Large intestine (tissue), 3 donors: ENCODE data around the gene ANGPTL4. TPM values are rescaled to one million over a fixed set of nuclear protein-coding genes. Genes with fewer than 3 reads are reported as not detected.
A peak's percentile ranks its signal among the peaks of the same experiment; 100 is the strongest.
"Not testable (repeated sequence)": the region's sequence is repeated elsewhere in the genome, so short reads cannot be mapped to it uniquely, and the experiment has no call there.

Experiments
- DNase-seq, 2 donors: peaks; one replicate each; pipeline versions ENCODE4 v3.0.0 to v3.0.0-alpha.2; 2013
- H3K27ac ChIP-seq: one replicate; pipeline ENCODE4 v1.5.1; 2013; ENCODE audit warnings: low read length
- H3K27me3 ChIP-seq: 2 replicates; pipeline ENCODE4 v1.6.1; 2013; ENCODE audit warnings: low read length; ENCODE audit not compliant: control insufficient read depth, insufficient read depth
- H3K36me3 ChIP-seq: 2 replicates; pipeline ENCODE4 v1.6.1; 2013; ENCODE audit warnings: low read length; ENCODE audit not compliant: control insufficient read depth, insufficient read depth
- H3K4me1 ChIP-seq: one replicate; pipeline ENCODE4 v1.6.1; 2013; ENCODE audit warnings: low read length; ENCODE audit not compliant: control insufficient read depth, insufficient read depth
- H3K4me3 ChIP-seq: one replicate; pipeline ENCODE4 v1.5.1; 2013; ENCODE audit warnings: low read length
- H3K9me3 ChIP-seq: one replicate; pipeline ENCODE4 v1.6.1; 2013; ENCODE audit warnings: mild to moderate bottlenecking, low read depth, low read length, moderate library complexity; ENCODE audit not compliant: control insufficient read depth
- WGBS: methylation state at CpG from one replicate; pipeline ENCODE4 v1.1.5; 2013; ENCODE audit warnings: low lambda C conversion rate; ENCODE audit not compliant: insufficient coverage; 5-methylcytosine and 5-hydroxymethylcytosine counted together
- polyA plus RNA-seq: library from polyadenylated mRNA; unstranded; fragments of 120-200 nt; gene quantifications from one replicate; pipeline ENCODE4 v1.2.1, GENCODE V29; 2013

Gene ANGPTL4
- polyA plus RNA-seq, 1 donor, result 0.97 TPM

DNA sequence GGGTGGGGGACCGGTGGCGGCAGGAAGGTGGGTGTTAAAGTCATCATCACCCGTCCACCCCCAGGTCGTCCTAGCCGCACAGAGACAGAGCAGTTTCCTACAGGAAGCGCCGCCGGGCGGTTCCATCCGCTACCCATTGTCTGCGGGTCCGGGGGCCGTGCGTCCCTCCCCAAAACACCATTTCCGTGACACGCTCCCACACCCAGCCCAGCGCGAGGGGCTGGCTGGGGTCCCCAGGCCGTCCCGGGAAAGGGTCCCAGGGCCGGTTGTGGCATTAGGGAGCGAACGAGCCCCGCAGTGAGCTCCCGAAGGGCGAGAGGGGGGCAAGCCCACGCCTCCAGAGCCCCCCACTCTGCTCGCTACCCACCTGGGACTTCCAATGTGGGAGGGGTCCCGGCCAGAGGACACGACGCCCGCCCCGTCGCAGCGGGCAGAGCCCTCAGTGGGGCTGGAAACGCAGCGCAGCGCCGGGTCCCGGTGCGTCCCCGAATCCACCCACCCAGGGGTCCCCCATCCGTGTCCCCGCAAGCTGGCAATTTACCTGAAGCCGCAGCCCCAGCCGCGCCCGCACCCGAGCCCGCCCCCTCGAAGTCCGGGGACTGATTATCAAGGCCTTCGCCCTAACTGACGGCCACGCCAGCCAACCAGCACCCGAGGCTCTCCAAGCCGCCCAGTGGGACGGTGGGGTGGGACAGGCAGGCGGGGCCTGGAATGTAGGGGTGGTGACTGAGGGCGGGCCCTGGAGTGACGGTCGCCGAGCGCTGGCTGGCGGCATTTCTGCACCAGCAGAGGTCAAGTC, 21.1 kb upstream of the ANGPTL4 start, which contains the start of gene KANK3:
Gene KANK3, minus strand, starts transcription at position 579 of the 799 bp plus-strand sequence. CDS start 5,434 bp downstream, outside the sequence.
- WGBS, result no CpG with 5 or more reads among the region's 65 CpGs
- Histone ChIP-seq H3K27ac (no peak within 1 kb of the TSS), H3K4me3 (peak within 1 kb of the TSS; percentile 36), H3K27me3 (peaks cover 52% of the 10 kb centered on the region), H3K4me1 (peaks cover 4% of the 10 kb centered on the region), H3K9me3 (peaks cover 5% of the 10 kb centered on the region), H3K36me3 (no peaks in the 10 kb centered on the region)
- DNase-seq, result peak; percentile 89 to 93

DNA sequence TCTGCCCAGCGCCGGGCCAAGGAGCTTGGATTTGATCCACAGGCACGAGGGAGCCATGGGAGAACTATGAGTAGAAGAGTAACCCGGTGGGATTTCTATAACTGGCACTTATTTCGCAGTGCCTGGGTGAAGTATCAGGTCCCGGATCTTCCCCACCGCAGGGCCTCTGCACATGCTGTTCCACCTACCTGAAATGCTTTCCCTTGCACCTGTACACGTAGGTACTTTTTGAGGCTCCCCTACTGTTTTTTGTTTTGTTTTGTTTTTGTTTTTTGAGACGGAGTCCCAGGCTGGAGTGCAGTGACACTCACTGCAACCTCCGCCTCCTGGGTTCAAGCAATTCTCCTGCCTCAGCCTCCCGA, 20.5 kb upstream of the ANGPTL4 start:
- peaks cover 52% of the 10 kb centered on the region for H3K27me3 ChIP-seq
- no CpG with 5 or more reads among the region's 11 CpGs for WGBS

DNA sequence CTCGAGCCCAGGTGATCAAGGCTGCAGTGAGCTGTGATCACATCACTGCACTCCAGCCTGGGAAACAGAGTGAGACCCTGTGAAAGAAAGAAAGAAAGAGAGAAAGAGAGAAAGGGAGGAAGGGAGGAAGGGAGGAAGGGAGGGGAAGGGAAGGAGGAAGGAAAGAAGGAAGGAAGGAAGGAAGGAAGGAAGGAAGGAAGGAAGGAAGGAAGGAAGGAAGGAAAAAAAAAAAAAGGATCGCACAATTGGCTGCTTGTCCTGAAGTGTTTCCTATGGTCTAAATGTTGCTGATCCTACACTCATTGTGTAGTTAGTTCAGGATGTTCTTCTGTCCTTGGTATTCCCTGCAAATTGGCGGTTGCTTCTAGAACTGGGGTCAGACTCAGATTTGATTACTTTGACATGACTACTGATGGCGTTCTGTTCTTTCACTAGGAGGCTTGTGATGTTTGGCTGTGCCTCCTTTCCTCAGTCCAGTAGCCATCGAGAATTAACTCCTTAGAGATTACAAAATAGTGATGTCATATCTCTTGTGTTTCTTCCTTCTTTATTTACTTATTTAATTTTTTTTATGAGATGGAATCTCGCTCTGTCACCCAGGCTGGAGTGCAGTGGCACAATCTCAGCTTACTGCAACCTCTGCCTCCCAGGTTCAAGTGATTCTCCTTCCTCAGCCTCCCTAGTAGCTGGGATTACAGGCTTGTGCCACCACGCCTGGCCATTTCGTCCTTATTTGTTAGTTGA, 14.2 kb upstream of the ANGPTL4 start:
- not testable (repeated sequence) for H3K36me3 ChIP-seq, H3K4me3 ChIP-seq, DNase-seq, H3K27ac ChIP-seq, H3K9me3 ChIP-seq, H3K27me3 ChIP-seq, H3K4me1 ChIP-seq
- WGBS, result 70% methylated on average over 2 of the region's 8 CpGs

More for the DNA sequence above, 20.5 kb upstream of the ANGPTL4 start:
- Histone ChIP-seq H3K36me3 (no peaks in the 10 kb centered on the region), H3K9me3 (peaks cover 5% of the 10 kb centered on the region), H3K4me1 (peaks cover 4% of the 10 kb centered on the region), H3K27ac (no peak overlapping the region), H3K4me3 (no peak overlapping the region)
- no peak for DNase-seq

DNA sequence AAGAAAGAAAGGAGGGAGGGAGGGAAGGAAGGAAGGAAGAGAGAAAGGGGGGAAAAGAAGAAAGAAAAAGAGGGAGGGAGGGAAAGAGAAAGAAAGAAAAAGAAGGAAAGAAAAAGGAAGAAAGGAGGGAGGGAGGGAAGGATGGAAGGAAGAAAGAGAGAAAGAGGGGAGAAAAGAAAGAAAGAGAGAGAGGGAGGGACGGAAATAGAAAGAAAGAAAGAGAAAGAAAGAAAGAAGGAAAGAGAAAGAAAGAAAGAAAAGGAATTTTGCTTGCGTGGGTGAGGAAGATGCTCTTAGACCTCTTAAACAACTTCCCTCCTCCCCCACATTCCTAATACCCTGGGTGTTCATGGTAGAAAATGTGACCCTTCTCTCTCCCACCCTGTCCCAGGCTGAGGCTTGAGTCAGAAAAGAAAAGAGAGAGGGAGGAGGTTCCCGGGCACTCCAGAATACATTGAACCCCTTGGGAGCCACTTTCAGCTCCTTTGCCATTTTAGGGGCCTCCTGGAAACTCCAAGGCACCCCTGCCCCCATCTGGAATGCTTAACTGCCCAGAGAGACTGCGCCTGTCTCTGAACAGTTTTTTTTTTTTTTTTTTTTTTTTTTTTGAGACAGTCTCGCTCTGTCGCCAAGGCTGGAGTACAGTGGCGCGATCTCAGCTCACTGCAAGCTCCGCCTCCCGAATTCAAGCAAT, 11.7 kb upstream of the ANGPTL4 start:
- WGBS, result 71% methylated on average over 2 of the region's 10 CpGs
- peaks cover 3% of the 10 kb centered on the region for H3K27me3 ChIP-seq
- DNase-seq, result no peak
- no peak overlapping the region for H3K27ac ChIP-seq
- no peak overlapping the region for H3K4me3 ChIP-seq
- H3K4me1 ChIP-seq, result peaks cover 4% of the 10 kb centered on the region
- no peaks in the 10 kb centered on the region for H3K36me3 ChIP-seq
- peaks cover 5% of the 10 kb centered on the region for H3K9me3 ChIP-seq

DNA sequence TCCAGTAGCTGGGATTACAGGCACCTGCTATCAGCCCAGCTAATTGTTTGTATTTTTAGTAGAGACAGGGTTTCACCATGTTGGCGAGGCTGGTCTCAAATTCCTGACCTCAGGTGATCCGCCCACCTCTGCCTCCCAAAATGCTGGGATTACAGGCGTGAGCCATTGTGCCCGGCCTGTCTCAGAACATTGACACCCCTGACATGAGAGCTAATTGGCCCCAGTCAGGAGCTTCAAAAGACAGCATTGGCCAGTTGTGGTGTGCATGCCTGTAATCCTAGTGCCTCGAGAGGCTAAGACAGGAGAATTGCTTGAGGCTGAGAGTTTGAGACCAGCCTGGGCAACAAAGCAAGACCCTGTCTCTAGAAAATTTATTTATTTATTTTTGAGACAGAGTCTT, 11.1 kb upstream of the ANGPTL4 start:
- WGBS, result no CpG with 5 or more reads among the region's 5 CpGs
- DNase-seq, H3K4me3 ChIP-seq: not testable (repeated sequence)

DNA sequence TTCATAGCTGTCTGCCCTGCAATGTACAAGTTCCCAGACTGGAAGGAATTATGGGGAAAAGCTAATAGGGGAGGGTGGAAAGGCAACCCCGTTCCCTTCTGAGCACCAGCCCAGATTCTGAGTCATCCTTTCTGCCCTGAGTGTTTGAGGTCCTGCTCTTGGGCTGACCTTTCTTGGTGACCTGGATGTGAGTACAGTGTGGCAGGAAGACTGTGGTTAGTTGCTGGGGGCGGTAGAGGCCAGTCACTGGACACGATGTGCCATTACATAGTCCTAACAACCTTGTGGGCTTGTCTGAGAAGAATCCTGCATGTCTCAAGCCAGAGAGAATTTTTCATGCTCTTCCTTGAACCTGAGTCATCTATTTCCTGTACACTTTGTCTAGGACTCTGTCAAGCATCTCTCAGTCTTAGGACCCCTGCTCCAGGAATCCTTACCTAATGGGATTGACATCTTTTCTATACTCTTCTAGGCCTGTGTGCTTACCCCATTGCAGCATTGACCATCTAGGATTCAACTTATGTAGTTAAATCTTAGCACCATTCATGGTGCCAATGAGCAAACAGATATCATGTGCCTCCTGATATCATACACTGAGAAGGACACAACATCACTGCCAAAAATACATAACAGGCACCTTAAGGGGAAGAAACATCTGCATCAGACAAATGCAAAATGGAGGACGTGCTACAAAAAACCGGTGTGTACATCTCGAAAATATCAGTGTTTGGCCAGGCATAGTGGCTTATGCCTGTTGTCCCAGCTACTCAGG, 8.1 kb upstream of the ANGPTL4 start:
- peak overlapping the region; percentile 31 for H3K27ac ChIP-seq
- peak in 1 of 2 donors; percentile 42 for DNase-seq
- peaks cover 5% of the 10 kb centered on the region for H3K9me3 ChIP-seq
- peaks cover 3% of the 10 kb centered on the region for H3K27me3 ChIP-seq
- H3K36me3 ChIP-seq, result no peaks in the 10 kb centered on the region
- WGBS, result no CpG with 5 or more reads among the region's 6 CpGs
- H3K4me3 ChIP-seq, result no peak overlapping the region
- peaks cover 4% of the 10 kb centered on the region for H3K4me1 ChIP-seq

More for the DNA sequence above, 11.1 kb upstream of the ANGPTL4 start:
- not testable (repeated sequence) for H3K4me1 ChIP-seq, H3K9me3 ChIP-seq, H3K36me3 ChIP-seq, H3K27ac ChIP-seq, H3K27me3 ChIP-seq

DNA sequence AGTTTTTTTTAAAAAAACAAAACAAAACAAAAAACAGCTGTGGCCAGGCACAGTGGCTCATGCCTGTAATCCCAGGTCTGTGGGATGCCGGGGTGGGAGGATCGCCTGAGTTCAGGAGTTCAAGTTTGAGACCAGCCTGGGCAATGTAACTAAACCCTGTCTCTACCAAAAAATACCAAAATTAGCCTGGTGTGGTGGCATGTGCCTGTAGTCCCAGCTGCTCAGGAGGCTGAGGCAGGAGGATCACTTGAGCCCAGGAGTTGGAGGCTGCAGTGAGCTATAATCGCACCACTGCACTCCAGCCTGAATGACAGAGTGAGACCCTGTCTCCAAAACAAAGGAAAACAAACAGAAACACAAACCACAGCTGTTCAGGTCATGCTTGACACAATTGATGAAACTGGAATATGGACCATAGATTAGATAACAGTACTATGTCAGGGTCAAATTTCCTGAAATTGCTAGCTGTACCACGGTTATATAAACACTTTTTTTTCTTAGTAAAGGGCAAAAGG, 6.9 kb upstream of the ANGPTL4 start:
- Histone ChIP-seq H3K27me3 (peaks cover 3% of the 10 kb centered on the region), H3K27ac (peak overlapping the region; percentile 54), H3K9me3 (peaks cover 5% of the 10 kb centered on the region), H3K4me1 (peaks cover 9% of the 10 kb centered on the region), H3K36me3 (no peaks in the 10 kb centered on the region), H3K4me3 (no peak overlapping the region)
- DNase-seq, result peak; percentile 74 to 88
- no CpG with 5 or more reads among the region's 4 CpGs for WGBS

DNA sequence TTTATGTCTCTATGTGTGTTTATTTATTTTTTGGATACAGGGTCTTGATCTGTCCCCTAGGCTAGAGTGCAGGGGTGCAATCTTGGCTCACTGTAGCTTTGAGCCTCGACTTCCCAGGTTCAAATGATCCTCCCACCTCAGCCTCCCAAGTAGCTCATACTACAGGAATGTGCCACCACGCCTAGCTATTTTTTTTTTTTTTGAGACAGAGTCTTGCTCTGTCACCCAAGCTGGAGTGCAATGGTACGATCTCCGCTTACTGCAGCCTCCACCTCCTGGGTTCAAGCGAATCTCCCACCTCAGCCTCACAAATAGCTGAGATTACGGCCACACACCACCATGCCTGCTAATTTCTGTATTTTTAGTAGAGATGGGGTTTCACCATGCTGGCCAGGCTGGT, 5.0 kb upstream of the ANGPTL4 start:
- Histone ChIP-seq H3K9me3 (peaks cover 5% of the 10 kb centered on the region), H3K27me3 (peaks cover 2% of the 10 kb centered on the region), H3K4me3 (no peak overlapping the region), H3K4me1 (peaks cover 18% of the 10 kb centered on the region), H3K36me3 (no peaks in the 10 kb centered on the region), H3K27ac (no peak overlapping the region)
- no peak for DNase-seq
- WGBS, result no CpG with 5 or more reads among the region's 6 CpGs

DNA sequence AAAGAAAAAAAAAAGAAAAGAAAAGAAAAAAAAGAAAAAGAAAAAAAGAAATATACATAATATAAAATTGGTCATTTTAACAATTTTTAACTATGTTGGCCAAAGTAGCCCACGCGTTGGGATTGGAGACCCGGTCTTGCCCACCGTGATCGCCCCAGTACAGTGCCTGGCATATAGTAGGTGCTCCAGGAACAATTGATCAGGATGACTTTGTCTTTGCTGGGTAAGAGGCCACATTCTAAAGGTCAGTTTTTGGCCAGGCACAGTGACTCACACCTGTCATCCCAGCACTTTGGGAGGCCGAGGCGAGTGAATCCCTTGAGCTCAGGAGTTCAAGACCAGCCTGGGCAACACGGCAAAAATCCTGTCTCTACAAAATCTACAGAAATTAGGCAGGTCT, 3.8 kb upstream of the ANGPTL4 start:
- H3K36me3 ChIP-seq, result no peaks in the 10 kb centered on the region
- DNase-seq, result no peak
- WGBS, result 75% methylated on average over 4 of the region's 8 CpGs
- H3K4me1 ChIP-seq, result peaks cover 25% of the 10 kb centered on the region
- H3K4me3 ChIP-seq, result no peak overlapping the region
- H3K9me3 ChIP-seq, result peaks cover 5% of the 10 kb centered on the region
- H3K27me3 ChIP-seq, result peaks cover 12% of the 10 kb centered on the region
- H3K27ac ChIP-seq, result no peak overlapping the region
